ENCODE results near the gene RANBP2. TPM values are rescaled to one million over a fixed set of nuclear protein-coding genes. Genes with fewer than 3 reads are reported as not detected.
"Not testable (repeated sequence)": the region's sequence is repeated elsewhere in the genome, so short reads cannot be mapped to it uniquely, and the experiment has no call there.

RANBP2 gene
- total RNA-seq = 10 to 100 TPM; 58.8 to 72.5 (median 68.3) TPM

- Histone ChIP-seq H3K27me3 (no peaks in the 10 kb centered on the region), H3K9me3 (no peaks in the 10 kb centered on the region), H3K4me3 (peak within 1 kb of the TSS; percentile 78 to 99 (median 94)), H3K4me1 (peaks cover 9 to 45% (median 28%) of the 10 kb centered on the region in 4 donors), H3K36me3 (no peaks in the 10 kb centered on the region), H3K27ac (replicated peaks in 1 of 4) (peak within 1 kb of the TSS; percentile 98 to 100 (median 99))
- intact Hi-C loops (cut with DNase I) = no loop called here
- under 1% methylated on average over 18 of the region's 97 CpGs for WGBS
- TF ChIP-seq EP300 (IDR thresholded peaks at IDR 0.05) (peak; percentile 5), POLR2A (IDR thresholded peaks at IDR 0.05; ENCODE audit: low read depth) (peak; percentile 94), POLR2AphosphoS5 (IDR thresholded peaks at IDR 0.05) (peak; percentile 100), CTCF (IDR thresholded peaks at IDR 0.05) (no peak)
- peak; percentile 97 for DNase-seq (ENCODE audit: extremely low spot score)
Measured at GRCh38 chr2:108719149-108720044, at the start of gene RANBP2. RANBP2 (plus strand) TSS chr2:108719482; CDS start chr2:108719607, 125 bp downstream.

- H3K27ac ChIP-seq (replicated peaks in 1 of 4); intact Hi-C loops (cut with DNase I); DNase-seq (ENCODE audit: extremely low spot score); H3K4me3 ChIP-seq; H3K27me3 ChIP-seq; H3K9me3 ChIP-seq: not testable (repeated sequence)
- whole genome bisulfite sequencing = 100% methylated on average over 1 of the region's 1 CpG
- H3K4me1 ChIP-seq = peaks cover 0 to 11% (median 2%) of the 10 kb centered on the region in 4 donors
- H3K36me3 ChIP-seq = peaks cover 5 to 17% (median 10%) of the 10 kb centered on the region in 4 donors
Measured at GRCh38 chr2:108670282-108670681, 49.0 kb upstream of the RANBP2 start.

GRCh38 chr2:108672200-108672805 lies 47.0 kb upstream of the RANBP2 start:
- WGBS = 44% methylated on average over 1 of the region's 6 CpGs
- H3K27ac ChIP-seq (replicated peaks in 1 of 4); H3K4me3 ChIP-seq; intact Hi-C loops (cut with DNase I); H3K9me3 ChIP-seq; H3K27me3 ChIP-seq; H3K4me1 ChIP-seq; DNase-seq (ENCODE audit: extremely low spot score): not testable (repeated sequence)
- H3K36me3 ChIP-seq = peaks cover 6 to 28% (median 17%) of the 10 kb centered on the region in 4 donors

GRCh38 chr2:108676522-108676921 lies 42.8 kb upstream of the RANBP2 start:
- H3K4me3 ChIP-seq; DNase-seq (ENCODE audit: extremely low spot score); H3K9me3 ChIP-seq; intact Hi-C loops (cut with DNase I); H3K27me3 ChIP-seq; H3K27ac ChIP-seq (replicated peaks in 1 of 4): not testable (repeated sequence)
- no CpG with 5 or more reads among the region's 1 CpG for WGBS
- Histone ChIP-seq H3K36me3 (peaks cover 6 to 47% (median 25%) of the 10 kb centered on the region in 4 donors), H3K4me1 (peaks cover 0 to 37% (median 24%) of the 10 kb centered on the region in 4 donors)

GRCh38 chr2:108677239-108677744 lies 42.0 kb upstream of the RANBP2 start:
- H3K27me3 ChIP-seq; intact Hi-C loops (cut with DNase I); H3K4me3 ChIP-seq; H3K9me3 ChIP-seq; DNase-seq (ENCODE audit: extremely low spot score): not testable (repeated sequence)
- peaks cover 0 to 38% (median 27%) of the 10 kb centered on the region in 4 donors for H3K4me1 ChIP-seq
- WGBS = 82% methylated on average over 4 of the region's 4 CpGs
- peaks cover 6 to 54% (median 27%) of the 10 kb centered on the region in 4 donors for H3K36me3 ChIP-seq
- peak overlapping the region in 1 of 4 donors; percentile 36 for H3K27ac ChIP-seq (replicated peaks in 1 of 4)

- H3K9me3 ChIP-seq; DNase-seq (ENCODE audit: extremely low spot score); H3K4me3 ChIP-seq; H3K27me3 ChIP-seq; intact Hi-C loops (cut with DNase I): not testable (repeated sequence)
- Histone ChIP-seq H3K4me1 (peaks cover 0 to 38% (median 27%) of the 10 kb centered on the region in 4 donors), H3K27ac (replicated peaks in 1 of 4) (peak overlapping the region; percentile 6 to 63 (median 36)), H3K36me3 (peaks cover 4 to 53% (median 24%) of the 10 kb centered on the region in 4 donors)
- TF ChIP-seq POLR2AphosphoS5 (IDR thresholded peaks at IDR 0.05) = peak; percentile 37 to 53
- 35% methylated on average over 4 of the region's 4 CpGs for WGBS
Measured at GRCh38 chr2:108678198-108678651, 41.1 kb upstream of the RANBP2 start.

- intact Hi-C loops (cut with DNase I) = not testable (repeated sequence)
Measured at GRCh38 chr2:108680805-108681204, 38.5 kb upstream of the RANBP2 start.

GRCh38 chr2:108688818-108689756 lies 30.2 kb upstream of the RANBP2 start:
- H3K27me3 ChIP-seq; intact Hi-C loops (cut with DNase I); H3K27ac ChIP-seq (replicated peaks in 1 of 4); H3K4me3 ChIP-seq; H3K9me3 ChIP-seq; DNase-seq (ENCODE audit: extremely low spot score): not testable (repeated sequence)
- peaks cover 0 to 19% (median 9%) of the 10 kb centered on the region in 4 donors for H3K36me3 ChIP-seq
- peaks cover 0 to 23% (median 3%) of the 10 kb centered on the region in 4 donors for H3K4me1 ChIP-seq
- 83% methylated on average over 1 of the region's 15 CpGs for WGBS

More at GRCh38 chr2:108680805-108681204, 38.5 kb upstream of the RANBP2 start:
- H3K27ac ChIP-seq (replicated peaks in 1 of 4) = peak overlapping the region in 3 of 4 donors; percentile 47 to 63 (median 62)
- H3K4me3 ChIP-seq; H3K27me3 ChIP-seq; H3K9me3 ChIP-seq; DNase-seq (ENCODE audit: extremely low spot score): not testable (repeated sequence)
- 67% methylated on average over 2 of the region's 2 CpGs for WGBS
- peaks cover 0 to 41% (median 28%) of the 10 kb centered on the region in 4 donors for H3K4me1 ChIP-seq
- peaks cover 0 to 64% (median 19%) of the 10 kb centered on the region in 4 donors for H3K36me3 ChIP-seq

- DNase-seq (ENCODE audit: extremely low spot score); H3K27ac ChIP-seq (replicated peaks in 1 of 4); intact Hi-C loops (cut with DNase I); H3K9me3 ChIP-seq; H3K4me3 ChIP-seq; H3K27me3 ChIP-seq: not testable (repeated sequence)
- H3K36me3 ChIP-seq = peaks cover 0 to 11% (median 5%) of the 10 kb centered on the region in 4 donors
- peaks cover 0 to 23% (median 3%) of the 10 kb centered on the region in 4 donors for H3K4me1 ChIP-seq
- WGBS = no CpG with 5 or more reads among the region's 1 CpG
Measured at GRCh38 chr2:108690001-108690400, 29.3 kb upstream of the RANBP2 start.

All from esophagus muscularis mucosa (tissue), 4 donors.